CD4-positive, alpha-beta T cell treated with Interleukin-2 at 100 ng/mL for 4 hours (primary cell): ENCODE results near the gene AKIP1.
"Not testable (repeated sequence)": the region's sequence is repeated elsewhere in the genome, so short reads cannot be mapped to it uniquely, and the experiment has no call there.

Source experiments
- DNase-seq: peaks from one replicate; pipeline ENCODE4 v3.0.0-alpha.2; 2020; ENCODE audit warnings: low spot score

AKIP1 gene

GRCh38 chr11:8917157-8917825 is 6.3 kb downstream of the AKIP1 start:
- DNase-seq: no peak

GRCh38 chr11:8922691-8923090 is 11.7 kb downstream of the AKIP1 start:
- DNase-seq: no peak

GRCh38 chr11:8925711-8926110 is 14.7 kb downstream of the AKIP1 start:
- DNase-seq: no peak

GRCh38 chr11:8926236-8926635 is 15.2 kb downstream of the AKIP1 start:
- no peak for DNase-seq

- DNase-seq: no peak
Observed at GRCh38 chr11:8927233-8927632, 16.2 kb downstream of the AKIP1 start.

GRCh38 chr11:8928205-8928604 is 17.2 kb downstream of the AKIP1 start:
- DNase-seq: no peak

GRCh38 chr11:8928981-8929615 is 18.1 kb downstream of the AKIP1 start:
- no peak for DNase-seq

- DNase-seq: no peak
Observed at GRCh38 chr11:8930456-8931175, 19.6 kb downstream of the AKIP1 start.

GRCh38 chr11:8932564-8933180 is 21.7 kb downstream of the AKIP1 start, which contains the start of gene C11orf16:
Gene C11orf16 (minus strand): TSS chr11:8932947. CDS start chr11:8932308, 639 bp downstream.
- no peak for DNase-seq

- no peak for DNase-seq
Observed at GRCh38 chr11:8933931-8934330, 22.9 kb downstream of the AKIP1 start.

GRCh38 chr11:8934742-8935488 is 23.9 kb downstream of the AKIP1 start:
- no peak for DNase-seq

- not testable (repeated sequence) for DNase-seq
Observed at GRCh38 chr11:8935789-8936188, 24.8 kb downstream of the AKIP1 start.

GRCh38 chr11:8937159-8937558 is 26.2 kb downstream of the AKIP1 start:
- no peak for DNase-seq

GRCh38 chr11:8937659-8938058 is 26.7 kb downstream of the AKIP1 start:
- DNase-seq: no peak

- no peak for DNase-seq
Observed at GRCh38 chr11:8941341-8942103, 30.5 kb downstream of the AKIP1 start.

GRCh38 chr11:8942518-8943066 is 31.6 kb downstream of the AKIP1 start, which contains the start of gene ASCL3:
Gene ASCL3 (minus strand): TSS chr11:8943016. CDS start chr11:8938161, 4,855 bp downstream.
- no peak for DNase-seq

GRCh38 chr11:8947230-8947943 is 36.4 kb downstream of the AKIP1 start:
- no peak for DNase-seq

GRCh38 chr11:8948886-8949285 is 37.9 kb downstream of the AKIP1 start:
- DNase-seq: no peak

GRCh38 chr11:8956860-8957259 is 45.9 kb downstream of the AKIP1 start:
- DNase-seq: no peak

GRCh38 chr11:8959546-8960166 is 48.7 kb downstream of the AKIP1 start:
- peak; percentile 54 for DNase-seq
